Transverse colon (tissue), 4 donors: ENCODE data around the gene PRRG3.

Source experiments
- POLR2AphosphoS5 ChIP-seq, 3 donors: sonication (generic); formaldehyde crosslinking; IDR thresholded peaks; one replicate each; pipeline ENCODE4 v1.6.1; 2016; ENCODE audit warnings: antibody characterized with exemption in 3 of 3
- TF ChIP-seq, protein P1 (sequence below), 5 experiments: fragments of 200-600 bp in 3 of 5; fragments of 450-650 bp in 2 of 5; sonication (generic) in 3 of 5; IDR thresholded peaks; 1 replicate in 2 of 5; 2 replicates in 3 of 5; pipeline ENCODE4 v1.5.1; 2016 to 2017; ENCODE audit warnings: antibody characterized with exemption in 5 of 5, inconsistent platforms in 3 of 5, mild to moderate bottlenecking in 2 of 5, moderate library complexity in 1 of 5

DNA sequence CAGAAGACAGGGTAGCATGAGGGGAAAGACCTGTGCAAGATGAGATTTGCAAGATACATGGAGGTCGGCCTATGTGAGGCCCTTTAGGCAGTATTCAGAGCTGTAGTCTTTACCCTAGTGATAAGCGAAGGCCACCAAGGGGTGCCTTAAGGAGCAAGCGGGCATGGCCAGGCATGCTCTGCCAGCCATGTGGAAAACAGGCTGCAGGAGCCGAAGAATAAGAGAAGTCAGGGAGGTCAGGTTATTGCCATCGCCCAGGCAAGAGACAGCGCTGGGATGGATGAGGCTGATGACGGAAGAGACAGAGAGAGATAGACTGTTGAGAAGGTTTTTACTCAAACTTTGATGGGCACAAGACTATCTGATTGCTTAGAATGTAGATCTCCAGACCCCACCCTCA is 13.6 kb downstream of the PRRG3 start:
- TF ChIP-seq, protein P1, sequence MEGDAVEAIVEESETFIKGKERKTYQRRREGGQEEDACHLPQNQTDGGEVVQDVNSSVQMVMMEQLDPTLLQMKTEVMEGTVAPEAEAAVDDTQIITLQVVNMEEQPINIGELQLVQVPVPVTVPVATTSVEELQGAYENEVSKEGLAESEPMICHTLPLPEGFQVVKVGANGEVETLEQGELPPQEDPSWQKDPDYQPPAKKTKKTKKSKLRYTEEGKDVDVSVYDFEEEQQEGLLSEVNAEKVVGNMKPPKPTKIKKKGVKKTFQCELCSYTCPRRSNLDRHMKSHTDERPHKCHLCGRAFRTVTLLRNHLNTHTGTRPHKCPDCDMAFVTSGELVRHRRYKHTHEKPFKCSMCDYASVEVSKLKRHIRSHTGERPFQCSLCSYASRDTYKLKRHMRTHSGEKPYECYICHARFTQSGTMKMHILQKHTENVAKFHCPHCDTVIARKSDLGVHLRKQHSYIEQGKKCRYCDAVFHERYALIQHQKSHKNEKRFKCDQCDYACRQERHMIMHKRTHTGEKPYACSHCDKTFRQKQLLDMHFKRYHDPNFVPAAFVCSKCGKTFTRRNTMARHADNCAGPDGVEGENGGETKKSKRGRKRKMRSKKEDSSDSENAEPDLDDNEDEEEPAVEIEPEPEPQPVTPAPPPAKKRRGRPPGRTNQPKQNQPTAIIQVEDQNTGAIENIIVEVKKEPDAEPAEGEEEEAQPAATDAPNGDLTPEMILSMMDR (IDR thresholded peaks at IDR 0.05), result no peak
- TF ChIP-seq POLR2AphosphoS5 (IDR thresholded peaks at IDR 0.05), result no peak
